IPS-20b (cell line): ENCODE measurements around the gene ZNF730.
"Not testable (repeated sequence)": the region's sequence is repeated elsewhere in the genome, so short reads cannot be mapped to it uniquely, and the experiment has no call there.

Source experiments
- H3K27ac ChIP-seq: one replicate; pipeline ENCODE4 v1.5.1; 2013; ENCODE audit warnings: low read length
- H3K27me3 ChIP-seq: 2 replicates; pipeline ENCODE4 v1.6.1; 2013; ENCODE audit warnings: mild to moderate bottlenecking, low read length, inconsistent platforms; ENCODE audit not compliant: insufficient read depth
- H3K36me3 ChIP-seq: 2 replicates; pipeline ENCODE4 v1.6.1; 2013; ENCODE audit warnings: low read depth, mild to moderate bottlenecking, inconsistent platforms, low read length, moderate library complexity; ENCODE audit not compliant: insufficient read depth
- H3K4me1 ChIP-seq: 2 replicates; pipeline ENCODE4 v1.6.1; 2013; ENCODE audit warnings: mild to moderate bottlenecking, control low read depth, inconsistent platforms, low read length, moderate library complexity; ENCODE audit not compliant: insufficient read depth
- H3K4me3 ChIP-seq: 2 replicates; pipeline ENCODE4 v1.5.1; 2013; ENCODE audit warnings: mild to moderate bottlenecking, low read length, inconsistent platforms
- H3K9ac ChIP-seq: 2 replicates; pipeline ENCODE4 v1.6.1; 2013; ENCODE audit warnings: low read depth, mild to moderate bottlenecking, inconsistent platforms, low read length, moderate library complexity
- H3K9me3 ChIP-seq: 2 replicates; pipeline ENCODE4 v1.6.1; 2013; ENCODE audit warnings: mild to moderate bottlenecking, low read depth, low read length, inconsistent platforms; ENCODE audit not compliant: insufficient read depth

Gene ZNF730

DNA sequence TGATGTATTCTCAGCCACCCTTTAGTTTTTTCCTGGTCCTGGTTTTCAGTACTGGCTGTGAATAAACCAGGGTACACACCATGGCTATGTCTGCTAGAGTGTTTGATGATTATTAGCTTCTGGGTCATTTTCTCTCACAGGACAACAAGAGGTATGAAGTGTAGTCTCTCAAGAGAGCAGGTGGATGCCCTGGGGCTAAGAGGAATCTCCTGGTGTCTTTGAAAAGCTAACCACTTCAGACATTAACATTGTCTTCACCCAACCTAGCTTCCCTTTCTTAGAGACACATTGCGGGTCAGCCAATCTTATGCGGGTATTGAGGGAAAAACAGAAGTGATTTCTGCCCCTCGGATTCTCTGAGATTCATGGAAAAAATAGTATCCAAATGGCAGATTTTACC lies 1.6 kb downstream of the ZNF730 start:
- peaks cover 13% of the 10 kb centered on the region; the same call in 1 of the 2 replicates for H3K4me1 ChIP-seq
- H3K27ac ChIP-seq = no peak overlapping the region
- peak overlapping the region; percentile 7; the same call in 1 of the 2 replicates for H3K9ac ChIP-seq
- no peaks in the 10 kb centered on the region for H3K9me3 ChIP-seq
- peak overlapping the region; percentile 86 for H3K4me3 ChIP-seq
- H3K36me3 ChIP-seq = peaks cover 29% of the 10 kb centered on the region
- H3K27me3 ChIP-seq = no peaks in the 10 kb centered on the region

DNA sequence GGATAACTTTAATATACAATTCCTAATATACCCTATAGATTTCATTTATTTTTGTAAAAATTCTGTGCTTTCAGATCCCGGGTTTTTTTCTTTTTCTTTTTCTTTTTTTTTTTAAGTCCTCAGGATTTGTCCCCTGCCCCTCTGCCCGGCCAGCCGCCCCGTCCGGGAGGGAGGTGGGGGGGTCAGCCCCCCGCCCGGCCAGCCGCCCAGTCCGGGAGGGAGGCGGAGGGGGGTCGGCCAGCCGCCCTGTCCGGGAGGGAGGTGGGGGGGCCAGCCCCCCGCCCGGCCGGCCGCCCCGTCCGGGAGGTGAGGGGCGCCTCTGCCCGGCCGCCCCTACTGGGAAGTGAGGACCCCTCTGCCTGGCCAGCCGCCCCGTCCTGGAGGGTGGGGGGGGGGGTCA lies 17.4 kb downstream of the ZNF730 start:
- not testable (repeated sequence) for H3K9ac ChIP-seq, H3K27me3 ChIP-seq, H3K27ac ChIP-seq, H3K4me3 ChIP-seq, H3K4me1 ChIP-seq
- Histone ChIP-seq H3K9me3 (peaks cover 22% of the 10 kb centered on the region), H3K36me3 (peaks cover 36% of the 10 kb centered on the region)

DNA sequence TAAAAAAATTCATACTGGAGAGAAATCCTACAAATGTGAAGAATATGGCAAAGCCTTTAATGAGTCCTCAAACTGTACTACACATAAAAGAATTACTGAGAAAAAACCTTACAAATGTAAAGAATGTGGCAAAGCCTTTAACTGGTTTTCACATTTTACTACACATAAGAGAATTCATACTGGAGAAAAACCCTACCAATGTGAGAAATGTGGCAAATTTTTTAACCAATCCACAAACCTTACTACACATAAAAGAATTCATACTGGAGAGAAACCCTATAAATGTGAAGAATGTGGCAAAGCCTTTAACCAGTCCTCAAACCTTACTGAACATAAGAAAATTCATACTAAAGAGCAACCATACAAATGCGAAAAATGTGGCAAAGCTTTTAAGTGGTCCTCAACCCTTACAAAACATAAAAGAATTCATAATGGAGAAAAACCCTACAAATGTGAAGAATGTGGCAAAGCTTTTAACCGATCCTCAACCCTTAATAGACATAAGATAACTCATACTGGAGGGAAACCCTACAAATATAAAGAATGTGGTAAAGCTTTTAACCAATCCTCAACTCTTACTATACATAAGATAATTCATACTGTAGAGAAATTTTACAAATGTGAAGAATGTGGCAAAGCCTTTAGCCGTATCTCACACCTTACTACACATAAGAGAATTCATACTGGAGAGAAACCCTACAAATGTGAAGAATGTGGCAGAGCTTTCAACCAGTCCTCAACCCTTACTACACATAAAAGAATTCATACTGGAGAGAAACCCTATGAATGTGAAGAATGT lies 29.0 kb downstream of the ZNF730 start:
- H3K9me3 ChIP-seq = peaks cover 86% of the 10 kb centered on the region
- H3K27me3 ChIP-seq = no peaks in the 10 kb centered on the region
- H3K27ac ChIP-seq = no peak overlapping the region
- peaks cover 52% of the 10 kb centered on the region for H3K36me3 ChIP-seq
- H3K4me1 ChIP-seq = no peaks in the 10 kb centered on the region
- H3K4me3 ChIP-seq = 0 out of 2 replicates have a peak overlapping the region, but pooled peaks have one; percentile 7
- H3K9ac ChIP-seq = no peak overlapping the region

DNA sequence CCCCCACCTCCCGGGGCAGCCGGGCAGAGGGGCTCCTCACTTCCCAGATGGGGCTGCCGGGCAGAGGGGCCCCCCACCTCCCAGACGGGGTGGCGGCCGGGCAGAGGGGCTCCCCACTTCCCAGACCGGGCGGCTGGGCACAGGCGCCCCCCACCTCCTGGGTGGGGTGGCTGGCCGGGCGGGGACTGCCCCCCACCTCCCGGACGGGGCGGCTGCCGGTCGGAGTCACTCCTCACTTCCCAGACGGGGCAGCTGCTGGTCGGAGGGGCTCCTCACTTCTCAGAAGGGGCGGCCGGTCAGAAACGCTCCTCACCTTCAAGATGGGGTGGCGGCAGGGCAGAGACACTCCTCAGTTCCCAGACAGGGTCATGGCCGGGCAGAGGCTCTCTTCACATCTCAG lies 43.9 kb downstream of the ZNF730 start:
- peaks cover 14% of the 10 kb centered on the region for H3K9me3 ChIP-seq
- H3K27me3 ChIP-seq = no peaks in the 10 kb centered on the region
- H3K9ac ChIP-seq = no peak overlapping the region
- H3K4me1 ChIP-seq = no peaks in the 10 kb centered on the region
- no peak overlapping the region for H3K4me3 ChIP-seq
- H3K27ac ChIP-seq = no peak overlapping the region
- no peaks in the 10 kb centered on the region for H3K36me3 ChIP-seq

DNA sequence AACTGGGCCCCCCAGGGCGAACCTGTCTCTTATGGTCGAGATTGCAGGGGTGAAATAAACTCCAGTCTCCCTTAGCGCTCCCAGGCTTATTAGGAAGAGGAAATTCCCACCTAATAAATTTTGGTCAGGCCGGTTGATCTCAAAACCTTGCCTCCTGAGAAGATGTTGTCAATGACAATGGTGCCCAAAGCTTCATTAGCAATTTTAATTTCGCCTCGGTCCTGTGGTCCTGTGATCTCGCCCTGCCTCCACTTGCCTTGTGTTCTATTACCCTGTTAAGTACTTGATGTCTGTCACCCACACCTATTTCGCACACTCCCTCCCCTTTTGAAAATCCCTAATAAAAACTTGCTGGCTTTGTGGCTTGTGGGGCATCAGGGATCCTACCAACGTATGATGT lies 51.5 kb downstream of the ZNF730 start:
- Histone ChIP-seq H3K4me3 (peak overlapping the region; percentile 10), H3K4me1 (peaks cover 18% of the 10 kb centered on the region; the same call in 1 of the 2 replicates), H3K9me3 (peaks cover 17% of the 10 kb centered on the region)
- H3K27ac ChIP-seq, H3K9ac ChIP-seq, H3K27me3 ChIP-seq, H3K36me3 ChIP-seq: not testable (repeated sequence)

DNA sequence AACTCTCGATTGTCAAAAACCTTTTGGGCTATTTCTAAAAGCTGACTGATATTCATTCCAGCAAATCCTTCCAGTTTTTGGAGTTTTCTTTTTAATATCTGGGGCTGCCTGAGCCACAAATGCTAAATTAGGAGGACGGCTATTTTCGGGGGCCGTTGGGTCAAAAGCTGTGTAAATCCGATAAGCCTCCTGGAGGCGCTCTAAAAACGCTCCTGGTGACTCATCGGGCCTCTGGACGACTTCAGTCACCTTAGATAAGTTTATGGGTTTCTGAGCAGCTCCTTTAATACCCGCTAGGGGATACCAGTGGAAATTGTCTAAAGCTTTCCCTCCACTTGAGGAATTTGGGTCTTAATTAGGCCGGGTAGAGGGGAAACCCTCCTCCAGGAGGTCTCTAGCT lies 66.4 kb downstream of the ZNF730 start:
- H3K4me3 ChIP-seq = no peak overlapping the region
- H3K36me3 ChIP-seq = no peaks in the 10 kb centered on the region
- no peak overlapping the region for H3K27ac ChIP-seq
- no peak overlapping the region for H3K9ac ChIP-seq
- H3K27me3 ChIP-seq = no peaks in the 10 kb centered on the region
- H3K4me1 ChIP-seq = no peaks in the 10 kb centered on the region
- H3K9me3 ChIP-seq = peaks cover 3% of the 10 kb centered on the region; the same call in 1 of the 2 replicates

DNA sequence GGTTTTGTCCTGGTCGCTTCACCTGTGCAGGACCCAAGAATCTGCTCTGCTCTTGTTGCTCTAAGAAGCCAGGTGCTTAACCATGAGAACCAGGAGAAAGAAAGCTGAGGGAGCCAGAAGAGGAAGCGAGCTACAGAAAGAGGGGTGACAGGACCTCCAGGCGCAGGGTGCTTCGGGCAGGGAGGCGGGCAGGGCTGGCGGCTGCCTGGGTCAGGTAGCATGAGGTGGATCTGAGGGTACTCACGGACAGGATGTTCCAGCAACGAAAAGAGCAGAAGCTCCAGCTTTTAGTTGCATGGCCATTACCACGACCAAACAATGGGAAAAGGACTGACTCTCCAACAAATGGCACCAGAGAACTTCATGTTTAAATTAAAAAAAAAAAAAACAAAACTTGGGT lies 73.5 kb downstream of the ZNF730 start:
- Histone ChIP-seq H3K4me1 (no peaks in the 10 kb centered on the region), H3K9ac (no peak overlapping the region), H3K36me3 (no peaks in the 10 kb centered on the region), H3K4me3 (no peak overlapping the region), H3K9me3 (0 out of 2 replicates have a peak, but pooled peaks cover 3% of the 10 kb centered on the region), H3K27ac (no peak overlapping the region), H3K27me3 (no peaks in the 10 kb centered on the region)
